SK-N-SH (cell line): ENCODE results near the gene C1QTNF9B. TPM values are rescaled to one million over a fixed set of nuclear protein-coding genes. Genes with fewer than 3 reads are reported as not detected.

Experiments
- CTCF ChIA-PET: fragments of 300-600, 350-600 bp; formaldehyde crosslinking; extraction: SDS; loops from one replicate; lab custom pipeline; 2021; lab: Yijun Ruan, JAX
- POLR2A ChIA-PET: fragments of 350-600 bp; sonication (Branson Sonifier 250); formaldehyde crosslinking; extraction: SDS; loops from one replicate; lab custom pipeline; 2020; ENCODE audit warnings: antibody characterized with exemption, inconsistent platforms; lab: Yijun Ruan, JAX
- DNase-seq: peaks from one replicate; pipeline ENCODE4 v3.0.0; 2012
- H2AFZ ChIP-seq: fragments of 200-600 bp; sonication (generic); 2 replicates; pipeline ENCODE4 v1.8.1; 2016; ENCODE audit warnings: antibody characterized with exemption, mild to moderate bottlenecking, low read depth
- H3F3A ChIP-seq: fragments of 200-600 bp; sonication (generic); replicated peaks from 2 replicates; pipeline ENCODE3; 2016; ENCODE audit warnings: antibody characterized with exemption, mild to moderate bottlenecking; ENCODE audit not compliant: insufficient read depth
- H3K27ac ChIP-seq, 2 experiments: fragments of 200-500 bp in 1 of 2; fragments of 200-600 bp in 1 of 2; sonication (Bioruptor generic) in 1 of 2; sonication (generic), shearing (Covaris generic) in 1 of 2; 2 replicates each; pipeline versions ENCODE4 v1.5.1 to v1.6.1; 2014 to 2016; ENCODE audit warnings: low read depth in 2 of 2, inconsistent platforms in 1 of 2, low read length in 1 of 2, mild to moderate bottlenecking in 1 of 2, mixed read lengths in 1 of 2
- H3K27me3 ChIP-seq: fragments of 200-600 bp; sonication (generic), shearing (Covaris generic); 2 replicates; pipeline ENCODE4 v1.6.1; 2016; ENCODE audit warnings: mixed run types; ENCODE audit not compliant: insufficient read depth
- H3K36me3 ChIP-seq, 2 experiments: fragments of 200-500 bp in 1 of 2; fragments of 200-600 bp in 1 of 2; sonication (Bioruptor generic) in 1 of 2; sonication (generic) in 1 of 2; replicated peaks in 1 of 2; 2 replicates each; pipeline versions ENCODE3 to v1.5.1; 2014 to 2016; ENCODE audit warnings: low read length in 1 of 2, mild to moderate bottlenecking in 1 of 2; ENCODE audit not compliant: insufficient read depth in 2 of 2, control insufficient read depth in 1 of 2
- H3K4me1 ChIP-seq, 2 experiments: fragments of 200-500 bp in 1 of 2; fragments of 200-600 bp in 1 of 2; sonication (Bioruptor generic) in 1 of 2; sonication (generic), shearing (Covaris generic) in 1 of 2; 2 replicates each; pipeline versions ENCODE4 v1.5.1 to v1.6.1; 2014 to 2016; ENCODE audit warnings: low read depth in 1 of 2, low read length in 1 of 2, mixed run types in 1 of 2; ENCODE audit not compliant: insufficient read depth in 2 of 2, control insufficient read depth in 1 of 2
- H3K4me2 ChIP-seq: fragments of 200-600 bp; sonication (generic), shearing (Covaris generic); 2 replicates; pipeline ENCODE4 v1.6.1; 2017; ENCODE audit warnings: mixed run types
- H3K4me3 ChIP-seq, 2 experiments: fragments of 200-500 bp in 1 of 2; fragments of 200-600 bp in 1 of 2; sonication (Bioruptor generic) in 1 of 2; sonication (generic), shearing (Covaris generic) in 1 of 2; 2 replicates each; pipeline versions ENCODE4 v1.5.1 to v1.8.1; 2014 to 2016; ENCODE audit warnings: low read depth in 2 of 2, inconsistent platforms in 1 of 2, low read length in 1 of 2, mild to moderate bottlenecking in 1 of 2, mixed read lengths in 1 of 2, moderate library complexity in 1 of 2
- H3K79me2 ChIP-seq: fragments of 200-600 bp; sonication (generic); 2 replicates; pipeline ENCODE4 v1.8.1; 2017; ENCODE audit warnings: mild to moderate bottlenecking; ENCODE audit not compliant: insufficient read depth
- H3K9ac ChIP-seq: fragments of 200-600 bp; sonication (generic); 2 replicates; pipeline ENCODE4 v1.6.1; 2017; ENCODE audit warnings: mixed run types
- H3K9me2 ChIP-seq: fragments of 200-600 bp; sonication (generic); 2 replicates; pipeline ENCODE4 v1.6.1; 2017; ENCODE audit warnings: mixed run types
- H3K9me3 ChIP-seq: fragments of 200-600 bp; sonication (generic); 2 replicates; pipeline ENCODE4 v1.6.1; 2017; ENCODE audit warnings: mixed run types, mild to moderate bottlenecking, moderate library complexity
- H4K20me1 ChIP-seq: fragments of 200-600 bp; sonication (generic); 2 replicates; pipeline ENCODE4 v1.6.1; 2017; ENCODE audit warnings: mild to moderate bottlenecking, mixed run types; ENCODE audit not compliant: insufficient read depth
- CHD2 ChIP-seq: fragments of 150-350 bp; IDR thresholded peaks from 2 replicates; pipeline ENCODE4 v1.6.1; 2018; ENCODE audit warnings: low read length; ENCODE audit not compliant: partially characterized antibody
- ELF1 ChIP-seq: IDR thresholded peaks from 2 replicates; pipeline ENCODE4 v1.4.0; 2012
- EP300 ChIP-seq, 2 experiments: IDR thresholded peaks; 2 replicates each; pipeline versions ENCODE4 v1.4.0 to v1.6.1; 2012; ENCODE audit warnings: borderline replicate concordance in 1 of 2, low read depth in 1 of 2, low read length in 1 of 2
- EZH2phosphoT487 ChIP-seq: fragments of 200-600 bp; sonication (generic); IDR thresholded peaks from 2 replicates; pipeline ENCODE4 v1.6.1; 2017; ENCODE audit warnings: low read depth, mixed run types, mild to moderate bottlenecking, antibody characterized with exemption, moderate library complexity, borderline replicate concordance
- FOXM1 ChIP-seq: IDR thresholded peaks from 2 replicates; pipeline ENCODE4 v1.4.0; 2012; ENCODE audit warnings: low read depth, mild to moderate bottlenecking
- GABPA ChIP-seq: IDR thresholded peaks from 2 replicates; pipeline ENCODE4 v1.4.0; 2012; ENCODE audit warnings: low read depth, mild to moderate bottlenecking
- JUND ChIP-seq: IDR thresholded peaks from 2 replicates; pipeline ENCODE4 v1.4.0; 2012
- MEF2A ChIP-seq: IDR thresholded peaks from 2 replicates; pipeline ENCODE4 v1.4.0; 2012; ENCODE audit warnings: low read depth, borderline replicate concordance
- MXI1 ChIP-seq: IDR thresholded peaks from 2 replicates; pipeline ENCODE4 v1.6.1; 2012; ENCODE audit warnings: mild to moderate bottlenecking, low read depth, low read length, improper control_type of control experiment
- NFIC ChIP-seq: IDR thresholded peaks from 2 replicates; pipeline ENCODE4 v1.4.0; 2012; ENCODE audit warnings: borderline replicate concordance
- NRF1 ChIP-seq: IDR thresholded peaks from 2 replicates; pipeline ENCODE4 v1.6.1; 2012; ENCODE audit warnings: low read depth, mild to moderate bottlenecking, low read length
- POLR2AphosphoS5 ChIP-seq: IDR thresholded peaks from 2 replicates; pipeline ENCODE4 v1.6.1; 2012; ENCODE audit warnings: low read depth, low read length
- RAD21 ChIP-seq: IDR thresholded peaks from 2 replicates; pipeline ENCODE4 v1.6.1; 2012; ENCODE audit warnings: mild to moderate bottlenecking, low read length
- RFX5 ChIP-seq: IDR thresholded peaks from 2 replicates; pipeline ENCODE4 v1.6.1; 2012; ENCODE audit warnings: mild to moderate bottlenecking, improper control_type of control experiment, low read length
- TAF1 ChIP-seq: IDR thresholded peaks from 2 replicates; pipeline ENCODE4 v1.6.1; 2012; ENCODE audit warnings: low read depth, mild to moderate bottlenecking, low read length, moderate library complexity, borderline replicate concordance
- TCF12 ChIP-seq: IDR thresholded peaks from 2 replicates; pipeline ENCODE4 v1.4.0; 2012
- TEAD4 ChIP-seq: IDR thresholded peaks from 2 replicates; pipeline ENCODE4 v1.4.0; 2012; ENCODE audit warnings: mild to moderate bottlenecking, borderline replicate concordance; ENCODE audit not compliant: insufficient read depth
- YY1 ChIP-seq: IDR thresholded peaks from 2 replicates; pipeline ENCODE4 v1.4.0; 2012; ENCODE audit warnings: low read depth, mild to moderate bottlenecking
- WGBS: methylation state at CpG from one replicate; pipeline ENCODE4 v1.1.6; 2017; ENCODE audit warnings: low lambda C conversion rate; 5-methylcytosine and 5-hydroxymethylcytosine counted together
- polyA plus RNA-seq, 3 experiments: library from polyadenylated mRNA; depleted of rRNA; stranded (reverse); fragments of >200 nt; gene quantifications; 2 replicates each; pipeline ENCODE4 v1.2.3, GENCODE V29; 2012
- TF ChIP-seq, protein P1 (sequence below): IDR thresholded peaks from 2 replicates; pipeline ENCODE4 v1.4.0; 2012; ENCODE audit warnings: low read depth
- TF ChIP-seq, protein P2 (sequence below): IDR thresholded peaks from 2 replicates; pipeline ENCODE4 v1.6.1; 2012; ENCODE audit warnings: mild to moderate bottlenecking, low read depth, low read length, moderate library complexity
- TF ChIP-seq, protein P3 (sequence below): fragments of 150-350 bp; IDR thresholded peaks from 2 replicates; pipeline ENCODE4 v1.6.1; 2016; ENCODE audit warnings: mild to moderate bottlenecking, low read depth, low read length
- TF ChIP-seq, protein P4 (sequence below): IDR thresholded peaks from 2 replicates; pipeline ENCODE4 v1.4.0; 2012; ENCODE audit warnings: low read depth, borderline replicate concordance

The C1QTNF9B gene
- polyA plus RNA-seq, 1 of the 3 experiments (the other 2 are of a cell fraction): not detected

DNA sequence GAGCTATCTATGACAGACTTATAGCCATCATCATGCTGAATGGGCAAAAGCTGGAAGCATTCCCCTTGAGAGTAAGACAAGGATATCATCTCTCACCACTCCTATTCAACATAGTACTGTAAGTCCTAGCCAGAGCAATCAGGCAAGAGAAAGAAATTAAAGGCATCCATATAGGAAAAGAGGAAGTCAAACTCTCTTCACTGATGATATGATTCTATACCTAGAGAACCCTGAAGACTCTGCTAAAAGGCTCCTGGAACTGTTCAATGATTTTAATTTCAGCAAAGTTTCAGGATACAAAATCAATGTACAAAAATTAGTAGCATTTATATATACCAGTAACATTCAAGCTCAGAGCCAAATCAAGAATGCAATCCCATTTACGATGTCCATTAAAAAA, 21.7 kb upstream of the C1QTNF9B start:
- Histone ChIP-seq H2AFZ (no peak overlapping the region), H3K4me1 (no peaks in the 10 kb centered on the region), H3K9me3 (no peaks in the 10 kb centered on the region), H4K20me1 (no peaks in the 10 kb centered on the region), H3K4me2 (no peak overlapping the region), H3K9me2 (no peaks in the 10 kb centered on the region), H3K9ac (no peak overlapping the region), H3K36me3 (no peaks in the 10 kb centered on the region), H3K4me3 (no peak overlapping the region), H3F3A (peaks cover 5% of the 10 kb centered on the region), H3K27me3 (no peaks in the 10 kb centered on the region)
- 92% methylated on average over 1 of the region's 1 CpG for WGBS
- POLR2A ChIA-PET: no interaction called here
- CTCF ChIA-PET: interaction anchor here (1.1 to 2.5 kb wide), 2 partner anchors 41 to 310 kb away, joined by 3 to 8 read pairs; no protein-coding TSS in a partner anchor
- no peak for TF ChIP-seq JUND
- no peak for TF ChIP-seq NRF1
- no peak for TF ChIP-seq NFIC
- TF ChIP-seq CHD2: no peak
- no peak for TF ChIP-seq POLR2AphosphoS5
- TF ChIP-seq, all 33 proteins: peak for 0
- Histone ChIP-seq H3K79me2 (no peaks in the 10 kb centered on the region), H3K27ac (no peak overlapping the region)
- DNase-seq: no peak

DNA sequence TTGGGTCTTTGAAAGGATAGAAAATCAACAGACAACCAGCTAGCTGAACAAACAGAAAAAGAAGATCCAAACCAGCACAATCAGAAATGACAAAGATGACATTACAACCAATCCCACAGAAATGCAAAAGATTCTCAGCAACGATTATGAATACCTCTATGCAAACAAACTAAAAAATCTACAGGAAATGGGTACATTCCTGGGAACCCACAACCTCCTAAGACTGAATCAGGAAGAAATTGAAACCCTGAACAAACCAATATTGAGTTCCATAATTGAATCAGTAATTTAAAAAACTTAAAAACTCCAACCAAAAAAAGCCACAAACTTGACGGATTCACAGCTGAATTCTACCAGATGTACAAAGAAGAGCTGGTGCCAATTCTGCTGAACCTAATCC, 20.9 kb upstream of the C1QTNF9B start:
- H3K4me1 ChIP-seq: no peaks in the 10 kb centered on the region
- WGBS: 19% methylated on average over 2 of the region's 2 CpGs
- H3K4me3 ChIP-seq: no peak overlapping the region
- H2AFZ ChIP-seq: no peak overlapping the region
- POLR2A ChIA-PET: no interaction called here
- no peak overlapping the region for H3K4me2 ChIP-seq
- no peaks in the 10 kb centered on the region for H3K36me3 ChIP-seq
- peaks cover 5% of the 10 kb centered on the region for H3F3A ChIP-seq
- CTCF ChIA-PET: interaction anchor here (1.1 to 2.5 kb wide), 2 partner anchors 42 to 311 kb away, joined by 3 to 8 read pairs; no protein-coding TSS in a partner anchor
- no peaks in the 10 kb centered on the region for H3K9me3 ChIP-seq
- no peak overlapping the region for H3K27ac ChIP-seq
- H3K9ac ChIP-seq: no peak overlapping the region
- no peaks in the 10 kb centered on the region for H3K79me2 ChIP-seq
- DNase-seq: no peak
- no peaks in the 10 kb centered on the region for H4K20me1 ChIP-seq
- no peaks in the 10 kb centered on the region for H3K9me2 ChIP-seq
- no peaks in the 10 kb centered on the region for H3K27me3 ChIP-seq
- TF ChIP-seq GABPA (no peak), NFIC (peak; percentile 17; the same call in 1 of the 2 replicates), EZH2phosphoT487 (no peak), NRF1 (no peak), CHD2 (no peak), JUND (peak; percentile 15; the same call in 1 of the 2 replicates), TCF12 (peak; percentile 76), MEF2A (no peak), YY1 (no peak), RFX5 (no peak), TAF1 (no peak), POLR2AphosphoS5 (no peak), MXI1 (no peak), ELF1 (no peak), TEAD4 (peak; percentile 33; the same call in 1 of the 2 replicates), FOXM1 (no peak), RAD21 (no peak), EP300 (IDR thresholded peaks at IDR 0.05; ENCODE audit: borderline replicate concordance in 1 of 2, low read depth in 1 of 2, low read length in 1 of 2) (peak in 1 of 2 experiments; percentile 33; a peak in 1 of 4 replicates)
- TF ChIP-seq, protein P1, sequence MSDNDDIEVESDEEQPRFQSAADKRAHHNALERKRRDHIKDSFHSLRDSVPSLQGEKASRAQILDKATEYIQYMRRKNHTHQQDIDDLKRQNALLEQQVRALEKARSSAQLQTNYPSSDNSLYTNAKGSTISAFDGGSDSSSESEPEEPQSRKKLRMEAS: no peak
- TF ChIP-seq, protein P2, sequence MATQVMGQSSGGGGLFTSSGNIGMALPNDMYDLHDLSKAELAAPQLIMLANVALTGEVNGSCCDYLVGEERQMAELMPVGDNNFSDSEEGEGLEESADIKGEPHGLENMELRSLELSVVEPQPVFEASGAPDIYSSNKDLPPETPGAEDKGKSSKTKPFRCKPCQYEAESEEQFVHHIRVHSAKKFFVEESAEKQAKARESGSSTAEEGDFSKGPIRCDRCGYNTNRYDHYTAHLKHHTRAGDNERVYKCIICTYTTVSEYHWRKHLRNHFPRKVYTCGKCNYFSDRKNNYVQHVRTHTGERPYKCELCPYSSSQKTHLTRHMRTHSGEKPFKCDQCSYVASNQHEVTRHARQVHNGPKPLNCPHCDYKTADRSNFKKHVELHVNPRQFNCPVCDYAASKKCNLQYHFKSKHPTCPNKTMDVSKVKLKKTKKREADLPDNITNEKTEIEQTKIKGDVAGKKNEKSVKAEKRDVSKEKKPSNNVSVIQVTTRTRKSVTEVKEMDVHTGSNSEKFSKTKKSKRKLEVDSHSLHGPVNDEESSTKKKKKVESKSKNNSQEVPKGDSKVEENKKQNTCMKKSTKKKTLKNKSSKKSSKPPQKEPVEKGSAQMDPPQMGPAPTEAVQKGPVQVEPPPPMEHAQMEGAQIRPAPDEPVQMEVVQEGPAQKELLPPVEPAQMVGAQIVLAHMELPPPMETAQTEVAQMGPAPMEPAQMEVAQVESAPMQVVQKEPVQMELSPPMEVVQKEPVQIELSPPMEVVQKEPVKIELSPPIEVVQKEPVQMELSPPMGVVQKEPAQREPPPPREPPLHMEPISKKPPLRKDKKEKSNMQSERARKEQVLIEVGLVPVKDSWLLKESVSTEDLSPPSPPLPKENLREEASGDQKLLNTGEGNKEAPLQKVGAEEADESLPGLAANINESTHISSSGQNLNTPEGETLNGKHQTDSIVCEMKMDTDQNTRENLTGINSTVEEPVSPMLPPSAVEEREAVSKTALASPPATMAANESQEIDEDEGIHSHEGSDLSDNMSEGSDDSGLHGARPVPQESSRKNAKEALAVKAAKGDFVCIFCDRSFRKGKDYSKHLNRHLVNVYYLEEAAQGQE: no peak
- TF ChIP-seq, protein P3, sequence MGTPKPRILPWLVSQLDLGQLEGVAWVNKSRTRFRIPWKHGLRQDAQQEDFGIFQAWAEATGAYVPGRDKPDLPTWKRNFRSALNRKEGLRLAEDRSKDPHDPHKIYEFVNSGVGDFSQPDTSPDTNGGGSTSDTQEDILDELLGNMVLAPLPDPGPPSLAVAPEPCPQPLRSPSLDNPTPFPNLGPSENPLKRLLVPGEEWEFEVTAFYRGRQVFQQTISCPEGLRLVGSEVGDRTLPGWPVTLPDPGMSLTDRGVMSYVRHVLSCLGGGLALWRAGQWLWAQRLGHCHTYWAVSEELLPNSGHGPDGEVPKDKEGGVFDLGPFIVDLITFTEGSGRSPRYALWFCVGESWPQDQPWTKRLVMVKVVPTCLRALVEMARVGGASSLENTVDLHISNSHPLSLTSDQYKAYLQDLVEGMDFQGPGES: no peak
- TF ChIP-seq, protein P4, sequence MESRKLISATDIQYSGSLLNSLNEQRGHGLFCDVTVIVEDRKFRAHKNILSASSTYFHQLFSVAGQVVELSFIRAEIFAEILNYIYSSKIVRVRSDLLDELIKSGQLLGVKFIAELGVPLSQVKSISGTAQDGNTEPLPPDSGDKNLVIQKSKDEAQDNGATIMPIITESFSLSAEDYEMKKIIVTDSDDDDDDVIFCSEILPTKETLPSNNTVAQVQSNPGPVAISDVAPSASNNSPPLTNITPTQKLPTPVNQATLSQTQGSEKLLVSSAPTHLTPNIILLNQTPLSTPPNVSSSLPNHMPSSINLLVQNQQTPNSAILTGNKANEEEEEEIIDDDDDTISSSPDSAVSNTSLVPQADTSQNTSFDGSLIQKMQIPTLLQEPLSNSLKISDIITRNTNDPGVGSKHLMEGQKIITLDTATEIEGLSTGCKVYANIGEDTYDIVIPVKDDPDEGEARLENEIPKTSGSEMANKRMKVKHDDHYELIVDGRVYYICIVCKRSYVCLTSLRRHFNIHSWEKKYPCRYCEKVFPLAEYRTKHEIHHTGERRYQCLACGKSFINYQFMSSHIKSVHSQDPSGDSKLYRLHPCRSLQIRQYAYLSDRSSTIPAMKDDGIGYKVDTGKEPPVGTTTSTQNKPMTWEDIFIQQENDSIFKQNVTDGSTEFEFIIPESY: no peak
